ENCODE measurements around the gene YEATS2. TPM values are rescaled to one million over a fixed set of nuclear protein-coding genes. Genes with fewer than 3 reads are reported as not detected.

Gene YEATS2
- total and polyA plus RNA-seq, 2 of the 4 experiments (the other 2 are of a cell fraction): 30.1 to 43.0 TPM

- no peak for TF ChIP-seq ELK1 (IDR thresholded peaks at IDR 0.05; ENCODE audit: borderline replicate concordance, low read depth, low read length)
These were observed 122.2 kb downstream of the YEATS2 start (continued) for GRCh38 chr3:183819831-183820230.

GRCh38 chr3:183822631-183823030 lies 125.0 kb downstream of the YEATS2 start:
- no peaks in the 10 kb centered on the region for H3K9me3 ChIP-seq (ENCODE audit: control insufficient read depth, insufficient read depth, low read length)
- H2BK120ac ChIP-seq (ENCODE audit: low read depth, low read length): no peak overlapping the region
- no peaks in the 10 kb centered on the region for H3K4me1 ChIP-seq (ENCODE audit: control insufficient read depth, insufficient read depth, low read length)
- no peak overlapping the region for H4K8ac ChIP-seq (ENCODE audit: low read depth in 2 of 2, low read length in 2 of 2)
- no peak for TF ChIP-seq RCOR1 (IDR thresholded peaks at IDR 0.05; ENCODE audit: insufficient replicate concordance, low read length)
- ATAC-seq (ENCODE audit: low read depth) (no peak), DNase-seq (no peak)
- H3K18ac ChIP-seq (ENCODE audit: low read depth, low read length): no peak overlapping the region
- peaks cover 5% of the 10 kb centered on the region; the same call in 1 of the 2 replicates for H3K9me1 ChIP-seq (ENCODE audit: insufficient read depth, low read length)
- H3K4me3 ChIP-seq (ENCODE audit: insufficient read depth, low read depth, low read length): no peak overlapping the region
- H3K14ac ChIP-seq (replicated peaks; ENCODE audit: low read depth, low read length): no peak overlapping the region
- no peak overlapping the region for H2BK5ac ChIP-seq (ENCODE audit: low read depth, low read length, poor library complexity, severe bottlenecking)
- H2BK20ac ChIP-seq (ENCODE audit: low read depth, low read length): no peak overlapping the region
- H3K4ac ChIP-seq (ENCODE audit: low read depth, low read length): no peak overlapping the region
- no peak overlapping the region for H3K9ac ChIP-seq (ENCODE audit: low read depth, low read length)
- WGBS, 2 experiments (ENCODE audit: extremely low coverage in 2 of 2, insufficient read length in 1 of 2): 53% methylated on average over 9 of the region's 13 CpGs; no CpG with 5 or more reads in 1 of the 2 experiments
- H4K20me1 ChIP-seq (ENCODE audit: insufficient read depth, low read length): peaks cover 10% of the 10 kb centered on the region
- no peaks in the 10 kb centered on the region for H3K27me3 ChIP-seq (ENCODE audit: control insufficient read depth, insufficient read depth, low read length)
- no peaks in the 10 kb centered on the region for H3K36me3 ChIP-seq (ENCODE audit: control insufficient read depth, insufficient read depth, low read length)
- no peak overlapping the region for H3K4me2 ChIP-seq (ENCODE audit: low read depth, low read length)
- intact Hi-C loops (cut with micrococcal nuclease) (no loop called here), dilution Hi-C loops (cut with HindIII; ENCODE audit: low sequenced_read_pairs, unreplicated experiment) (no loop called here), in situ Hi-C loops (cut with MboI; ENCODE audit: low sequenced_read_pairs) (no loop called here)
- ChIA-PET CTCF (no interaction called here), POLR2A (ENCODE audit: unreplicated experiment) (no interaction called here)
- no peak overlapping the region for H4K5ac ChIP-seq (ENCODE audit: low read depth, low read length)
- no peak overlapping the region for H2AFZ ChIP-seq (replicated peaks; ENCODE audit: low read length, poor library complexity)
- no peak overlapping the region for H2BK15ac ChIP-seq (ENCODE audit: low read depth, low read length)
- no peak overlapping the region for H4K91ac ChIP-seq (ENCODE audit: insufficient read depth, low read depth, low read length)
- no peak overlapping the region for H3K56ac ChIP-seq (ENCODE audit: extremely low read depth, insufficient read depth, low read length)
- H3K27ac ChIP-seq (ENCODE audit: insufficient read depth, low read length): no peak overlapping the region
- no peak overlapping the region for H2AK9ac ChIP-seq (replicated peaks; ENCODE audit: low read depth, low read length, poor library complexity)
- H3K79me1 ChIP-seq (ENCODE audit: low read depth in 1 of 2, low read length in 2 of 2): peaks cover 0 to 3% of the 10 kb centered on the region in 2 experiments; a peak in 1 of 4 replicates
- no peak overlapping the region for H2AK5ac ChIP-seq (ENCODE audit: low read depth, low read length)
- no TSS peak for BruUV-seq (replicated peaks)
- no peak overlapping the region for H3K23ac ChIP-seq (ENCODE audit: low read depth, low read length)

All from IMR-90 (cell line).